ENCODE data around the gene C12orf75.
"Not testable (repeated sequence)": the region's sequence is repeated elsewhere in the genome, so short reads cannot be mapped to it uniquely, and the experiment has no call there.

C12orf75 gene

DNA sequence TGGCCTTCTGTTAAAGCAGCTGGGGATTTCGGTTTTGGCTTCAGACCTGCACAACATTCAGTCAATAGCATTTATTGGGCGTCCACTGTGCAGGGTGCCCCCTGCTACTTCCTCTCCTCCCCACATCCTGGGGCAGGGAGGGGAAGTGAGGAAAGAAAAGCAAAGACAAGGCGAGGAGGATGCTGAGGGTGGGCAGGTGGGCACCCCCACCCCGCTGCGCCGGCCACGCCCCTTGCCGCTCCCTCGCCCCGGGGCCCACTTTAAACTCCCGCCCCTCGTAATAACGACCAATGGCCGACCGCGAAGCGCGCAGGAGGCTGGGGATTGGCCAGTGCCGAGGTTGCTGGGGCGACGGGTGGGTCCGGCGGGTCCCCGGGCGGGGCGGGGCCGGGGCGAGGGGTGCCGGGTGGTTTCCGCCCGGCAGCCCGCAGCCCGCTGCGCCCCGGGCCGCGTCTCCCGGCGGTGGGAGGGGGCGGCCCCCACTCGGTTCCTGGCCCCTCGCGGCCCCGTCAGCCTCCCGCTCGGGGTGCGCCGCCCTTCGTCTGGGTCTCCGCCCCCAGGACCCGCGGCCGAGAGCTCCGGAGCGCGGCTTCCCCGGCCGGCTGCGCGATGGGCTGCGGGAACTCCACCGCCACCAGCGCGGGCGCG, at the start of gene C12orf75:
C12orf75 (plus strand) TSS at position 409 of the 648 bp plus-strand sequence; CDS start at position 610, 201 bp downstream.
- FAIRE-seq: no peak

DNA sequence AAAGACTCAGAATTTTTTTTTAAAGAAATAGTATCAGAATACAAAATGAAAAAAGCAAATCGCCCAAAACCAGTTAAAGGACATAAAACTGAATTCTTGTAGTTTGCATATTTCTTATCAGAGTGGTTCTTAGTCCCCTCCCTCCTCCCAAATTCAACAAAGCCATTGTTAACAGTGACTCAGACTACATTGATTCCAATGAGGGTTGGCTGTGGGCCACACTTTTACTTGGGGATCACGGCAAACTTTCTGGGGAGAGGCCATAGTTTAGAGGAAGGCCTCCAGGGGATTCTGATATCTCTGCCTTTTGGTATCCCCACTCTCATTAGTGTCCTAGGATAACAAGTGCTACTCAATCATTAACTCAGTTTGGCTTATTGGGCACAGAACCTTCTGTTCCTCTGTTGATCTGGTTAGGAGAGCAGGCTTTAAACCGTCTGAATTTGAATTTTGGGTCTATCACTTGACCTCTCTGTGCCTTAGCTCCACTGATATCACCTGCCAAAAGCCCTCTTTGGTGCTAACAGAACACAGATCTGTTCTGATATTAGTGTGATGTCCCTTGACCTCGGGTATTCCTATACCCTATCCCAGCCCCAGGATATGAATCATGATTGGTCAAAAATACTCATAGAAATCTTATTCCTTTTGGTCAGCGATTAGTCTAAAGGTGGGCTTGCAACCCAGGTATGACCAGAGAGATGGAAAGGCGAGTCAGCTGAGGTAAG, 49.4 kb upstream of the C12orf75 start:
- FAIRE-seq: no peak

DNA sequence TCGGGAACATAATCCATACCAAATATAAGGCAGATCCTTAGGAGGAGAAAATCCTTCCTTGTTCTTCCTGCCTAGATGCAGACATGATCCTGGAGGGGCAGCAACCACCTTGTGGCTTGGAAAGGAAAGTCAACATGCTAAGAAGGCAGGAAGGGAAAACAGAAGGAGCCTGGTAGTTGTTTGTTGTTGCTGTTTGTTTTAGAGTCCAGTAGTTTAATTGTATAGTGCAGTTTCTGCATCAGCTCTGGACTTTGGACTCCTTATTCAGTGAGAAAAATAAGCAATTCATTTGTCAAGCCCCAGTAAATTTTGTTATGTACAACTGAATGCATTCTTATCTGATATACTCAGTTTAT, 48.8 kb upstream of the C12orf75 start:
- FAIRE-seq: no peak

DNA sequence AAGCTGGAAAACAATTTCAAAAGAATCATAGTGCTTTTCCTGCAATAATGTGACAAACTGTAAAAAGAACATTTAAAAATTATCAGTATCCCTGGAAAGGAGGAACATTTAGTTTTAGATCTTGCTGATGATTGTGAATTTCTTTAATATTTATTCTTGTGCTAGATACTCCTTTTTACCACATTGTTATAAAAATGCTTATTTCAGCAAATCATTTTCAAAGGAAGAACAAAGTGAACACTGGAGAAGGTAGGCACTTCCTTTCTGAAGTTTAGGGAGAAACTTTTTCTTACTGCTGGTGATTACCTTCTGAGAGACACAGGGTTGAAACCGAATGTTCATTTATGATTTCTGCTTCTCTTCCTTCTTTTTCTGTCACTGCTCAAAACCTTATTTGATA, 45.1 kb upstream of the C12orf75 start:
- no peak for FAIRE-seq

DNA sequence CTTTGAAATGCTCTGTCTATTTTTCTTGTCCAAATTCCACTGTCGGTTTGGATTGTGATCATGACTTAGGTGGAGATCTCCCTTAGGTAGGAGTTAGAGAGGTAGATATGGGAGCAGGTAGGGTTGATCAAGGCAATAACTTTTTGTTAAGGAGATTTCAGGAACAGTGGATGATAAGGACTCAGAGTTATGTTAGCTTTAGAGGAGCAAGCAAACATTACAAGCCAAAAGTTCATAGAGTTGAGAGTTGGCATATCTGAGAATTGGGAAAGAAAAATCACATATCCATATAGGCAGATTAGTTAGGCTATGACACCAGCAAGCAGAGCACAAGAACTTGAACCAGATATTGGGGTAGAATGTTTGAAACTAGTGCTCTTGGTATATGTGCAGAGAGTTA, 43.1 kb upstream of the C12orf75 start:
- FAIRE-seq: no peak

DNA sequence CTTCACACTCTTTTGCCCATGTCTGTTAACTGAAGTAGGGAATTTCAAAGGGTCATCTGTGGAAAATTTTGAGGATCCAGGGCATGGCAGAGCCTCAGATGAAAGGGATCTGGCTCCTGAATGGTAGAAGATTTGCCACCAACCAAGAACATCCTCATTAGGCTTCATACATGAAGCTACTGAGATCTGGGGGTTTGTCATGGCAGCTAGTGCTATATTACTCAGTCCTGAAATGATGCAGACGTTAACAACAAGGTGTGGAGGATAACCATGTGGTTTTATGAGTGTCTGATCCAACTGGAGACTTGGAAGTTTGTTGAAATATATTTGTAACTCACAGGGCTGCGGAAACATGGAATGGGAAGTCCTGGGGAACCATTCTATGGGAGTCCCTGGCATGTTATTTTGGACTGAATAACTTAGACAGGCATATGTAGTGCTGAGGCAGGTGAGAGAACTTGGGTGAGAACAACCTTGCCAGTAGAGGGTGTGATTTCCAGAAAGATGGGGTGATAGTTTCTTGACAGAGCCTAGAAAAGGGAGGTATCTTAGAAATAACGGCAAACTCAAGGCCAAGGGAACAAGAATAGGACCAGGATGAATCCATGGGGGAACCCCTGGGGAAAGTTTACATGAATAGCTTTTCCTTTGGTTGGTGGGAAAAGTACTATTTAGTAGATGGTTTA, 42.0 kb upstream of the C12orf75 start:
- FAIRE-seq: no peak

DNA sequence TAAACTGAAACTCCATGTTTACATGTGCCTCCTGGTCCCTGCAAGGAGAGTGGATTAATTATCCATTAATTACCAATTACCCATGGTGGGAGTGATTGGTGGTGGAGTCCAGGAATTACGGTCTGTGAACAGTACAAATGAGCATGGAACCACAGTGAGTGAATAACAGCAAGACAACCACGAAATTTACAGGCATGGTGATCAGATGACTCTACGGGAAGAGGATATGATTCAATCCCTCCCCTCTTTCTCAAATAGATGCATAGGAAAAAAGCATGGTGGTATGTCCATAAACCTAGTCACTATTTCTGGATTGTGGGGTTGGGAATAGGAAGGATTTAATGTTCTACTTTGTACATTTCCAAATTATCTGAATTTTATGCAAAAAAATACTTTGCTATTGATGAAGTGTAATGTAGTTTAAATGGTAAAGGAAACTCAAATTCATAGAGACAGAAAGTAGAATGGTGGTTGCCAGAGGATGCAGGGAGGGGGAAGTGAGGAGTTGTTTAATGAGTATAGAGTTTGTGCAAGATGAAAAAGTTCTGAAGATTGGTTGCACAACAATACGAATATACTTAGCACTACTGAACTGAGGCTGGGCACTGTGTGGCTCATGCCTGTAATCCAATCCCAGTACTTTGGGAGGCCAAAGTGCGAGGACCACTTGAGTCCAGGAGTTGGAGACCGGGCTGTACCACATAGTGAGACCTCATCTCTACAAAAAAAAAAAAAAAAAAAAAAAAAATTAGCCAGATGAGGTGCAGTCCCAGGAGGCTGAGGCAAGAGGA, 41.2 kb upstream of the C12orf75 start:
- no peak for FAIRE-seq

DNA sequence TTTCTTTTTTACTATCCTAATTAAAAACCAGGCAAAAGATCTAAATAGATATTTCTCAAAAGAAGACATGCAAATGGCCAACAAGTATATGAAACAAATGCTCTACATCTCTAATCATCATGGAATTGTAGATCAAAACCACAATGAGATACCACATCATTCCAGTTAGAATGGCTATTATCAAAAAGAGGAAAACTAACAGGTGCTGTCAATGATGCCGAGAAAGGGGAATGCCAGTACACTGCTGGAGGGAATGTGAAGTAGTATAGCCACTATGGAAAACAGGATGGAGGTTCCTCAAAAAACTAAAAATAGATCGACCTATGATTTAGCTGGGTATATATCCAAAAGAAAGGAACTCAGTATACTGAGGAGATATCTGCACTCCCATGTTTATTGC, 39.0 kb upstream of the C12orf75 start:
- FAIRE-seq: no peak

DNA sequence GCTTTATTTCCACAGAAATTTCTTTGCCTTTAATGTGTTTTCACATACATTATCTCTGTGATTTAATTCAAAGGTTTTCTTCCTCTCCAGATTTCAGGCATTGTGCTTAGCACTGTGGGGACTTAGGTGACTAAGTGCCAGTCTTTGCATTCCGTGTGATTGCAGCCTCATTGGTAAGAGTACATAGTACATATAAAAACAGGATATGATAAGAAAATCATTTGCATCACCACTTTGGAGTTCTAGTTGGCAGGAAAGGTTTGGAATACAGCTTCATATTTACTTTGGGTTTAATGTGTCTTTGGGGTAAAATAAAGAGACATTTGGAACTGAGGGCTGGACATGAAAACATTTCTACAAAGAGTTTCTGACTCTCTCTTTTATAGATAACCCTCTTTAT, 37.8 kb upstream of the C12orf75 start:
- no peak for FAIRE-seq

DNA sequence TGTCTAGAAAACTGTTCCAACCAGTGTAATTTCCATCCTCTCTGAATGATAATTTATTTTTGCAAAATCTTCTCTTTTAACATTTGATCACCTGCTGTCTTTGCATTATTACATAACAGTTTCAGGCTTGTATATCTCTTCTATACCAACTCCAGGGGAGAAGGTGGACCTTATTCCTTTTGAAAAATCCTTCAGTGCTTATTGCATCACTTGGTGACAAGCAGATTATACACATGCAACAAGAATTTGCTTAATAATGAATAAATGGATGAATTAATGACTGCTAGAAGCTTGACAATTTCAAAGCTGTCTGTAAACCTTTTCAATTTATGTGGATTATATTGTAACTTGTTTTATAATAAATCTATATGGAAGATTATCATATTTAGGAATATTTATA, 37.3 kb upstream of the C12orf75 start:
- FAIRE-seq: no peak

DNA sequence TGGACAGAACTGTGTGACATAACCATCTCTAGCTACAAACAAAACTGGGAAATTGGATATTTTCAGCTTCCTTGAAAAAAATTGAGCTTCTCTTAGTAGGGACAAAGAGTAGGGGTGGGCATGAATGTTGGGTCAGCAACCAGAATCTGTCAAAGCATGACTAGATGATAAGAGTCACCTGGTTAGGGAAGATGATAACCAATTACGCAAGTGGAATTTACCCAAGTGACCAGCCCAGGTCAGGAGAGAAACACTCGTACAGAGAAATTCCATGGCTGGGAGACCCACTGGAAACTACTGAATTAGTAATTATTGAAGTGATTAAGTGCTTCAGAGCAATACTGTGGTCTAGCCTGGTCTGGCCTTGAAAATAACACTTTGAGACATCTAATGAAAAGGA, 36.3 kb upstream of the C12orf75 start:
- no peak for FAIRE-seq

DNA sequence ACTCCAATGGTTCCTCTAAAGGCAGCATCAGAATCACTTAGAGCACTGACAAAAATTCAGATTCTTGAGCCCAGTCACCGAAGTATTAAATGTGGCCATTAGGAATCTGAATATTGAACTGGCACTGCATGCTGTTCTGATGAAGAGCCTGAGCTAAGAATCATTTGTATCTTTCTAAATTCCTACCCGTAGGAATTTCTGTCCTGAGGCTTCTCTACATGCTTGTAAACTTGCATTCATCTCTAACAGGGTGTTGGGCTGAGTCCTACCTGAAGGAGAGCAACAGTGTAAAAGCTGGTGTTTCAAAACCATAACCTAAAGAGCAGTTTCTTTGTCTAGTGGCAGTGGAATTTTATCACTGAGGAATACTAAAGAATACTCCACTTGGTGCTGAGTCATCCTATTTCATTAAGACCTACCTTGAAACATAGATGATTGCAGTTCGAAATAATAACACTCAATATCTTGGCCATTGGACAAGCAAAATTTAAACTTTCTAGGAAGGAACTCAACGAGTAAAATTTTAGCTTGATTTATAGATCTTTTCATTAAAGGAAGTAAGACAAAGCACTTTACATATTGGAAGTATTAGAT, 35.5 kb upstream of the C12orf75 start:
- no peak for FAIRE-seq

DNA sequence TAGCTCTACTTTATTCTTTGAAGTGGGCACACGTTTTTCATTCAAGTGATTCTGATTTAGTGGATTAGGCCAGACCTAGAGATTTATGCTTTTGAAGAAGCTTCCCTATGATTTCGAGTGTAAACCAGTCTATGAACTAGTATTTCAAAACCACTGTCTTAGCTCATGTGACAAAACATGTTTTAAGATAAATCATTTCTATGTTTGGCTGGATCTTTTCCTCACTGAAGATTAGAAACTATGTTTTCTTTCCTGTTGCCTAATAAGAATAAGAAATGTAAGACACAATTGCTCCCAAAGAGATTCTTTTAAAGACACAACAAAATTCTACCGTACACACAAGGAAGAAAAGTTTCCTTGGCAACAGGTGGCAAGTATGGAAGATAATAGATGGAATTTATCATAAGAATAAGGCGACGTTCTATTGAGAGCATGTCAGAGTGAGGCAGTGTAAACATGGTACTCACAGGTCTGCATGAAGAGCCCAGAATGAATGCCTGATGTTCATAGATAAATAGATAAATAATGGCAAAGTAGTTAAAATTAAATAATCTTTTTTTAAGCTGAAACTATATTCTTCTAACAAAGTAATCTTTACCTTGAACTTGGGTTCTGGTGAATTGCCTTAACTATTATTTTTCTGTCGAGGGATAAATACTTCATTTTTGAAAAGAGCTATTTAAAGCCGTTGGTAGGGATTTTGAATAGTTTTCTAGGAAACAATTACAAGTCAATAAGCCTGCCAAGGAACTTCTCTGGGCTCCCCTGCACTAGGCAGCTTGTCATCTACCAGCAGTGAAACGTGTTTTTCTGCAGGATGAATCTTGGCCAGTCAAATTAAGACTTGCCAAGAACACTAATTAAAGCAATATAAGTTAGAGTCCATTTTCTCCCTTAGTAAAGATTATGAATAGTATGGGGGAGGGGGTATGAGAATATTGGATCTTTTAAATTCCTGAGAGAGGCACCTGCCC, 34.1 kb upstream of the C12orf75 start:
- no peak for FAIRE-seq

DNA sequence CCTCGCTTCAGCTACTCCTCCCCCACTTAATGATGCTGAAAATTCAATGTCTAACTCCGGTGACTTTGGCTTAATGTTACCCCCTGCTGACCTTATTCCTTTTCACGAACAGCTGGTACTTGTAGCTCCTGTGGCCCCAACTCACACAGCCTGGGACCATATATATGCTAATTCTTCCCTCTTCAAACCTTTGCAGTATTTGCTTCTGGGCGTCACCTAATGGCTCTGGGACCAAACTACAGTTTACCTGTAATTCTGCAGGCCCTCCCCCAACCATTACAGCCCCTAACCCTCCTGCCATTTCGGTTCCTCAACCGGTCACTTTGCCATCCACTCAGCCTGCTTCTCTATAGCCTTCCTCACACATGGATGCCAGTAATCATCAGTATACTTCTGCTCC, 29.6 kb upstream of the C12orf75 start:
- no peak for FAIRE-seq

DNA sequence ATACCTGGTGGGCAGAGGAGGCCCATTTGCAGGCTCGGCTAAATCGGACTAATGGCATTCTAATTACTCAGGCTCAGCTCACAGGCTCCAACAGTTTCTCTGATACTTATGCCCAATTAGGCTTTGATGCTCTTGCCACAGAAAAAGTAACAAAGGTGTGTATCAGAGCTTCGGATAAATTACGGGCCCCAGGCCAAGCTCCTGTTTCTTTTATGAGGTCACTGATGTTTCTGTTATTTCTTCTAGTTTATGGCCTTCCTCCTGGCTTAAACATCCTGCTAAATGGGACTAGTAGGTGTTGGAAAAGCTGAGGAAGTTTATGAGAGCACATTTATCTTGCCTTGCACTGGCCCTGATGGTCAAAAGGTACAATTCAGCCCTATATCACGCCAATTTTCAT, 28.8 kb upstream of the C12orf75 start:
- FAIRE-seq: no peak

DNA sequence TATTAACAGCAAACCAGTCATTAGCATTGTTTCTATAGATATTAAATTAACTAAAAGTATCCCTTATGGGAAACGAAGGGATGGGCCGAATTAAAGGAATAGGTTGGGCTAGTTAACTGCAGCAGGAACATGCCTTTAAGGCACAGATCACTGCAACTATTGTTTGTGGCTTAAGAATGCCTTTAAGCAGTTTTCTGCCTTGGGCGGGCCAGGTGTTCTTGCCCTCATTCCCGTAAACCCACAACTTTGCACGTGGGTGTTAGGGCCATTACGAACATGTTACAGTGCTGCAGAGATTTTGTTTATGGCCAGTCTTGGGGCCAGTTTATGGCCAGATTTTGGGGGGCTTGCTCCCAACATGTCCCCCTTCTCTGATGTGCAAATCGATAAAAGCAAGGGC, 27.5 kb upstream of the C12orf75 start:
- not testable (repeated sequence) for FAIRE-seq

DNA sequence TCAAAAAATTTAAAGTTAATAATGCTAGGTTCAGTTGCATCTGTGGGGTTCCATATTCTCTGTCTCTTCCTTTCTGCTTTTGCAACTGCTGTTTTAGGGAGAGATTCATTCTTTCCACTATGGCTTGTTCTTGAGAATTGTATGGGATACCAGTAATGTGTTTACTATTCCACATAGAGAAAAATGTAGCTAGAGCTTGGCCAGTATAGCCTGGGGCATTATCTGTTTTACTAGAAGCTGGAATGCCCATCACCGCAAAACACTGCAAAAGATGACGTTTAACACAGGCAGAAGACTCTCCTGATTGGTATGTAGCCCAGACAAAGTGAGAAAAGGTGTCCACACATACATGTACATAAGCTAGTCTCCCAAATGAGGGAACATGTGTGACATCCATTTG, 25.9 kb upstream of the C12orf75 start:
- not testable (repeated sequence) for FAIRE-seq

DNA sequence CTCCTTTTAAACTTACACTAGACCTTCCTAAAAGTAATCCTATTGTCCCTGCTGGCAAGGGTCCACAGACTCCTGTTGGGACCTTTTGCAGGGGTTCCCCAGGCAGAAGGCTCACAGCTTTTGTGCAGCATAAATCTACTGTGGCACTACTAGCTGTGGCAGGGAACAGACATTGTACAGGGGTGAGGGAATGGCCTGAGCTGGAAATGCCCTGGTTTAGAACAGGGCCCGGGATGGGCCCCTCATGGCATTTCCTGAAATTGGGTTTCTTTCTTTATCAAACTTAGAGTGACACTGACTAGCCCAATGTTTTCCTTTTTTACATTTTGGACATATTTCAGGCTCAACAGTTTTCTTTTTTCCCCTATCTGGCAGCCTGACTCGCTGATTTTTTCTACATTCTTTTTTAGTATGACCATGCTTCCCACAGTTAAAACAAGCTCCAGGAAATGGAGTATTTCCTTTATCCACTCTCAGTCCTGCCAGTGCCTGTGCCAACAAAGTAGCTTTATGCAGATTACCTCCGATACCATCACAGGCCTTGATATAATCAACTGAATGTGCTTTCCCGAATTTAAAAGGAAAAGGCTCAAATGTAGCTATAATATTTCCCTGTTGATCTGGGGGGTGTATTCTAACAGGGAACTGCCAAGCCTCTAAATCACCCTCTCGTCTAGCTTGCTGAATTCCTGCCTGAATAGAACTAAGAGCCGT, 22.7 kb upstream of the C12orf75 start:
- FAIRE-seq: not testable (repeated sequence)

DNA sequence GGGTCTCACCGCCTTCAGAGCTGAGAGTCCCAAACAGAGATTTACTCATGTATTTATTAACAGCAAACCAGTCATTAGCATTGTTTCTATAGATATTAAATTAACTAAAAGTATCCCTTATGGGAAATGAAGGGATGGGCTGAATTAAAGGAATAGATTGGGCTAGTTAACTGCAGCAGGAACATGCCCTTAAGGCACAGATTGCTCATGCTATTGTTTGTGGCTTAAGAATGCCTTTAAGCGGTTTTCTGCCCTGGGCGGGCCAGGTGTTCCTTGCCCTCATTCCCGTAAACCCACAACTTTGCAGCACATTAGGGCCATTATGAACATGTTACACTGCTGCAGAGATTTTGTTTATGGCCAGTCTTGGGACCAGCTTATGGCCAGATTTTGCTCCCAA, 21.7 kb upstream of the C12orf75 start:
- not testable (repeated sequence) for FAIRE-seq

DNA sequence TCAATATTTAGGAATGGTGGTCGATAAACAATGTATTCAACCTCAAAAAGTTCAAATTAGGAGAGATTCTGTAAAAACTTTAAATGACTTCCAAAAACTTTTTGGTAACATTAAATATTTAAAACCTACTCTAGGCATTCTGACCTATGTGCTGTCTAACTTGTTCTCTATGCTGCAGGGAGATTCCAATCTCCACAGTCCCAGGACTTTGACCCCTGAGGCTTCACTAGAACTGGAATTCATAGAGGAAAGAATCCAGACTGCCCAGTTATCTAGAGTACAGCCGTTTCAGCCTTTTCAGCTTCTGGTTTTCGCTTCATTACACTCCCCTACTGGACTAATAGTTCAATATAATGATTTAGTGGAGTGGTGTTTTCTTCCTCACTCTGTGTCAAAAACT, 21.1 kb upstream of the C12orf75 start:
- not testable (repeated sequence) for FAIRE-seq

DNA sequence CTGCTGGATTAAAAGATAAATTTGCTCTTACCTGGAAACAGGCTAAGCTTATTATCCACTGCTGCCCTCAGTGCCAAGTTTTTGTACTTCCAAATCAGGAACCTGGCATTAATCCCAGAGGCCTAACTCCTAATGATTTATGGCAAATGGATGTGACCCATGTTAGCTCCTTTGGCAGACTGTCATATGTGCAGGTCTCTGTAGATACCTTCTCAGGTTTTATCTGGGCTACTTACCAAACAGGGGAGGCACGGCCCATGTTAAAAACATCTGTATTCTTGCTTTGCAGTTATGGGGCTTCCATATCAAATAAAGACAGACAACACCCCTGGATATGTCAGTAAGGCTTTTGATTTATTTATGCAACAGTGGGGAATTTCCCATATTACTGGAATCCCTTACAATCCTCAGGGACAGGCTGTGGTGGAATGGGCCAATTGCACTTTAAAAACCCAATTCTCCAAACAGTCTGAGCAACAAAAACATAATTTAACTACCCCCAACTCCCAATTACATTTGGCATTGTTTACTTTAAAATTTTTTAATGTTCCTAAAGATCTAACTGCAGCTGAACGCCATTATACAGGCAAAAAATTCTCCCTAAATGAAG, 19.9 kb upstream of the C12orf75 start:
- not testable (repeated sequence) for FAIRE-seq
